ENCODE data around the gene SANBR. TPM values are rescaled to one million over a fixed set of nuclear protein-coding genes. Genes with fewer than 3 reads are reported as not detected.

The SANBR gene
- total and polyA plus RNA-seq, 11 donors = 3.6 to 10.7 (median 6.6) TPM

DNA sequence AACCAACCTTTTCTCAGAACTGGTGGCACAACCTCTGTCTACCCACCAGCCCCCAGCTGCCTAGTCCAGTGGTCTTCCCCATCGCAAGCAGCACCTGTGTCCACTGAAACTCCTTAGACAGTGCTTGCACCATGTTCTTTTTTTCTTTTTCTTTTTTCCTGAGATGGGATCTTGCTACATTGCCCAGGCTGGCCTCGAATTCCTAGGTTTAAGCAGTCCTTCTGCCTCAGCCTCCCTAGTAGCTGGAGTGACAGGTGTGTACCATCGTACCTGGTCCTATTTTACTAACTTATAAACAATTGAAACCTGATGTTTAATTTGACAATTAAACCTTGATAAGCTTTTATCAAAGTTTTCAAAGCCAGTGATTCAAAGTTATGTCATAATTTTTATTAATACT lies 30.8 kb downstream of the SANBR start:
- TF ChIP-seq POLR2A (IDR thresholded peaks at IDR 0.05) = no peak
- H3K4me3 ChIP-seq = no peak overlapping the region
- H3K9me3 ChIP-seq = no peaks in the 10 kb centered on the region
- intact Hi-C loops (cut with DNase I) = no loop called here
- H3K27me3 ChIP-seq = no peaks in the 10 kb centered on the region
- ATAC-seq = no peak
- H3K4me1 ChIP-seq = no peaks in the 10 kb centered on the region
- 97 to 99% (median 97%) methylated on average over 3 of the region's 3 CpGs for WGBS, 4 donors
- H3K27ac ChIP-seq = no peak overlapping the region
- DNase-seq = no peak
- peaks cover 0 to 20% (median 3%) of the 10 kb centered on the region in 9 donors for H3K36me3 ChIP-seq

DNA sequence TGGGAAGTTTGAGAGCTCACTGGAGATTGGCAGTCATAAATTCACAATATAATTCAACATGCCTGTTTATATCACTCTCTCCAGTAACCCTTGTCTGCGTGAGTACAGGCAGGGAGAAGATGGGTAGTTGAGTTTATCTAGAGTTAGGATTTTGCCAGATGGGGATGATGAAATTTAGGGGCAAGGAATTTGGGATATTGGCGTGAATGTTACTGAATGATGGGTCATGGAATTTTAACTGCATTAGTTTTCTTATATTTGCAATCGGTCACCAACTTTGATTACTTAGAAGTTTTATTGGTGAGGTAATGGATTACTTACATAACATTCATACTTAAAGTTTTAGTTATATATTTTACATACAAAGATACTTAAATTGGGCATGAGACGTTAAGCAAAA lies 35.1 kb downstream of the SANBR start:
- no peak for ATAC-seq
- Histone ChIP-seq H3K27me3 (no peaks in the 10 kb centered on the region), H3K36me3 (peaks cover 0 to 38% (median 19%) of the 10 kb centered on the region in 9 donors), H3K4me1 (no peaks in the 10 kb centered on the region), H3K27ac (no peak overlapping the region), H3K9me3 (no peaks in the 10 kb centered on the region), H3K4me3 (no peak overlapping the region)
- TF ChIP-seq, protein P1, sequence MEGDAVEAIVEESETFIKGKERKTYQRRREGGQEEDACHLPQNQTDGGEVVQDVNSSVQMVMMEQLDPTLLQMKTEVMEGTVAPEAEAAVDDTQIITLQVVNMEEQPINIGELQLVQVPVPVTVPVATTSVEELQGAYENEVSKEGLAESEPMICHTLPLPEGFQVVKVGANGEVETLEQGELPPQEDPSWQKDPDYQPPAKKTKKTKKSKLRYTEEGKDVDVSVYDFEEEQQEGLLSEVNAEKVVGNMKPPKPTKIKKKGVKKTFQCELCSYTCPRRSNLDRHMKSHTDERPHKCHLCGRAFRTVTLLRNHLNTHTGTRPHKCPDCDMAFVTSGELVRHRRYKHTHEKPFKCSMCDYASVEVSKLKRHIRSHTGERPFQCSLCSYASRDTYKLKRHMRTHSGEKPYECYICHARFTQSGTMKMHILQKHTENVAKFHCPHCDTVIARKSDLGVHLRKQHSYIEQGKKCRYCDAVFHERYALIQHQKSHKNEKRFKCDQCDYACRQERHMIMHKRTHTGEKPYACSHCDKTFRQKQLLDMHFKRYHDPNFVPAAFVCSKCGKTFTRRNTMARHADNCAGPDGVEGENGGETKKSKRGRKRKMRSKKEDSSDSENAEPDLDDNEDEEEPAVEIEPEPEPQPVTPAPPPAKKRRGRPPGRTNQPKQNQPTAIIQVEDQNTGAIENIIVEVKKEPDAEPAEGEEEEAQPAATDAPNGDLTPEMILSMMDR (IDR thresholded peaks at IDR 0.05) = no peak
- TF ChIP-seq POLR2A (IDR thresholded peaks at IDR 0.05) = no peak
- intact Hi-C loops (cut with DNase I) = no loop called here
- 95 to 97% (median 96%) methylated on average over 4 of the region's 4 CpGs for WGBS, 4 donors
- DNase-seq = no peak

DNA sequence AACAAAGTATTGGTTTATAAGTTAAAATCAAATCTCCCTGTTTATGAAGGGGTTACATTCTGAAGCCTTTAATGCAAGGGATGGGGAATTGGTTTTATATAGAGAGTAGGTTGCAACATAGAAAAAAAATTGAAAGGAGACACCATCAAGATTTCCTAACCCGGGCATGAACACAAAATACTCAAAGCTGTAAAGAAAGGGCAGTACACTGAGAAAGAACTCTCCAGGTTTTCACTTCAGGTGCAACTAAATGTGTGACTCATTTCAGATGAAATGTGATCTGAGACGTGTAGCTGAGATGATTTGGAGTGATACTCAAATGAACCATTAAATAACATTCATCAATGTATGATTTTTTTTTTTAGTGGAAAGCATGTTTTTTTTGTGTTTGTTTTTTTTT lies 43.6 kb downstream of the SANBR start:
- Histone ChIP-seq H3K9me3 (no peaks in the 10 kb centered on the region), H3K4me3 (no peak overlapping the region), H3K4me1 (no peaks in the 10 kb centered on the region), H3K27ac (no peak overlapping the region), H3K27me3 (no peaks in the 10 kb centered on the region), H3K36me3 (peaks cover 0 to 91% (median 48%) of the 10 kb centered on the region in 9 donors)
- intact Hi-C loops (cut with DNase I) = no loop called here
- no peak for TF ChIP-seq POLR2A (IDR thresholded peaks at IDR 0.05)
- TF ChIP-seq, protein P1 (IDR thresholded peaks at IDR 0.05) = no peak
- 90 to 95% (median 93%) methylated on average over 2 of the region's 2 CpGs for WGBS, 4 donors
- no peak for DNase-seq
- ATAC-seq = no peak

DNA sequence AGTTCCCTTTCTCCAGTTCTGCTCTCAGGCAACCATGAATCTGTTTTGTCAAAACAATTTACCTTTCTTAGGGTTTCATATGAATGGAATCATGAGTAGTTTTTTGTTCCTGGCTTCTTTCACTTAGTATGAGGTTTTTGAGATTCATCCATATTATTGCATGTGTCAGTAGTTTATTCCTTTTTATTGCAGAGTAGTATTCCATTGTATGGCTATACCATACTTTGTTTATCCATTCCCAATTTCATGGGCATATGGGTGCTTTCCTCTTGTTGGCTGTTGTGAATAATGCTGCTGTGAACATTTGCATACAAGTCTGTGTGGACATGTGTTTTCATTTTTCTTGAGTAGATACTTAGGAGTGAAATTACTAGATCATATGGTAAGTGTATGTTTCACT lies 46.0 kb downstream of the SANBR start:
- Histone ChIP-seq H3K4me1 (no peaks in the 10 kb centered on the region), H3K9me3 (no peaks in the 10 kb centered on the region), H3K4me3 (no peak overlapping the region), H3K36me3 (peaks cover 0 to 85% (median 39%) of the 10 kb centered on the region in 9 donors), H3K27ac (no peak overlapping the region), H3K27me3 (no peaks in the 10 kb centered on the region)
- no peak for DNase-seq
- no peak for TF ChIP-seq POLR2A (IDR thresholded peaks at IDR 0.05)
- TF ChIP-seq, protein P1 (IDR thresholded peaks at IDR 0.05) = no peak
- intact Hi-C loops (cut with DNase I) = no loop called here
- ATAC-seq = no peak

DNA sequence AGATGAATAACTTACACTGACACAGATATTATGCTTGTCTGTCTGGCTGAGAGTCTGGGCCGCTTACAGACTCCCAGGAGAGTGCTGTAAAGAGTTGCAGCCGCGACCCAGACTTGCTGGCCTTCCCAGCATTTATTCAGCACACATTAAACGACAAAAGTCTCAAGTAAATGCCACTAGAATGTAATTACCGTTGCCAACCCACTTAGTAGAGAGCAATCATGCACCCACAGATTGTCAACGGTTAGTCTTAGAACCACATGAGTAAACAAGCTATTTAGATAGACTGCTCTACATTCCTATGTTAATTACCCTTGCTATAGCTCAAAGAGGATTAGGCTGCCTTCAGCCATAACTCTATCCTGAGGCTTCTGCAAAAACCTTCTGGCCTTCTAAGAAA lies 48.5 kb downstream of the SANBR start:
- no peaks in the 10 kb centered on the region for H3K4me1 ChIP-seq
- H3K36me3 ChIP-seq = peaks cover 0 to 84% (median 52%) of the 10 kb centered on the region in 9 donors
- intact Hi-C loops (cut with DNase I) = no loop called here
- no peak for TF ChIP-seq POLR2A (IDR thresholded peaks at IDR 0.05)
- TF ChIP-seq, protein P1 (IDR thresholded peaks at IDR 0.05) = no peak
- H3K4me3 ChIP-seq = no peak overlapping the region
- H3K27ac ChIP-seq = no peak overlapping the region
- no peaks in the 10 kb centered on the region for H3K27me3 ChIP-seq
- no peaks in the 10 kb centered on the region for H3K9me3 ChIP-seq
- ATAC-seq (no peak), DNase-seq (no peak)
- 87 to 93% (median 89%) methylated on average over 6 of the region's 6 CpGs for WGBS, 4 donors
